ENCODE results near the gene ATP8B2. TPM values are rescaled to one million over a fixed set of nuclear protein-coding genes. Genes with fewer than 3 reads are reported as not detected.

The ATP8B2 gene
- total RNA-seq, 3 donors from 2014 or later, result 3.8 to 36.1 (median 16.1) TPM

- ATAC-seq (no peak), DNase-seq (peak in 2 of 3 donors; percentile 55 to 64)
- intact Hi-C loops (cut with DNase I, micrococcal nuclease), result no loop called here
- Histone ChIP-seq H3K36me3 (ENCODE audit: low read depth) (no peaks in the 10 kb centered on the region), H3K4me3 (no peak overlapping the region), H3K4me1 (ENCODE audit: low read depth) (peaks cover 15% of the 10 kb centered on the region), H3K9me3 (no peaks in the 10 kb centered on the region)
- no peak for TF ChIP-seq CTCF (IDR thresholded peaks at IDR 0.05)
Measured at GRCh38 chr1:154350383-154350782, 25.1 kb downstream of the ATP8B2 start.

- H3K4me1 ChIP-seq (ENCODE audit: low read depth), result peaks cover 15% of the 10 kb centered on the region
- no peak for TF ChIP-seq CTCF (IDR thresholded peaks at IDR 0.05)
- H3K9me3 ChIP-seq, result no peaks in the 10 kb centered on the region
- intact Hi-C loops (cut with DNase I, micrococcal nuclease), result no loop called here
- peak in 1 of 3 donors; percentile 73 for DNase-seq
- ATAC-seq, result peak; percentile 50
- no peak overlapping the region for H3K4me3 ChIP-seq
- no peaks in the 10 kb centered on the region for H3K36me3 ChIP-seq (ENCODE audit: low read depth)
Measured at GRCh38 chr1:154351363-154352068, 26.2 kb downstream of the ATP8B2 start.

GRCh38 chr1:154352245-154352580, 26.9 kb downstream of the ATP8B2 start:
- TF ChIP-seq CTCF (IDR thresholded peaks at IDR 0.05), result no peak
- ATAC-seq (no peak), DNase-seq (peak in 1 of 3 donors; percentile 44)
- intact Hi-C loops (cut with DNase I, micrococcal nuclease), result no loop called here
- no peaks in the 10 kb centered on the region for H3K9me3 ChIP-seq
- peaks cover 15% of the 10 kb centered on the region for H3K4me1 ChIP-seq (ENCODE audit: low read depth)
- H3K4me3 ChIP-seq, result no peak overlapping the region
- no peaks in the 10 kb centered on the region for H3K36me3 ChIP-seq (ENCODE audit: low read depth)

- peak; percentile 72 for ATAC-seq
- DNase-seq, result peak; percentile 75 to 85 (median 77)
Measured at GRCh38 chr1:154352581-154353459, 27.5 kb downstream of the ATP8B2 start.

GRCh38 chr1:154353460-154353904, 28.2 kb downstream of the ATP8B2 start:
- TF ChIP-seq CTCF (IDR thresholded peaks at IDR 0.05), result no peak
- Histone ChIP-seq H3K9me3 (no peaks in the 10 kb centered on the region), H3K36me3 (ENCODE audit: low read depth) (no peaks in the 10 kb centered on the region), H3K4me3 (no peak overlapping the region), H3K4me1 (ENCODE audit: low read depth) (peaks cover 15% of the 10 kb centered on the region)
- intact Hi-C loops (cut with DNase I, micrococcal nuclease), result no loop called here
- DNase-seq (peak in 1 of 3 donors; percentile 61), ATAC-seq (peak; percentile 69)

More at GRCh38 chr1:154352581-154353459, 27.5 kb downstream of the ATP8B2 start:
- H3K4me1 ChIP-seq (ENCODE audit: low read depth), result peaks cover 15% of the 10 kb centered on the region
- H3K4me3 ChIP-seq, result no peak overlapping the region
- no peaks in the 10 kb centered on the region for H3K36me3 ChIP-seq (ENCODE audit: low read depth)
- intact Hi-C loops (cut with DNase I, micrococcal nuclease), result no loop called here
- no peak for TF ChIP-seq CTCF (IDR thresholded peaks at IDR 0.05)
- no peaks in the 10 kb centered on the region for H3K9me3 ChIP-seq
